GM21723 (cell line): Measurements from ENCODE around the gene ARHGAP22.
"Not testable (repeated sequence)": the region's sequence is repeated elsewhere in the genome, so short reads cannot be mapped to it uniquely, and the experiment has no call there.

ENCODE experiments used
- ATAC-seq: cut with Tn5 transposase; IDR thresholded peaks from one replicate; pipeline ENCODE4 v1.9.1; 2021; ENCODE audit warnings: mild to moderate bottlenecking, moderate library complexity; ENCODE audit not compliant: unreplicated experiment

The ARHGAP22 gene

GRCh38 chr10:48439581-48440041 lies 165.3 kb downstream of the ARHGAP22 start:
- no peak for ATAC-seq

- no peak for ATAC-seq
Measured at GRCh38 chr10:48439031-48439430, 165.8 kb downstream of the ARHGAP22 start.

- no peak for ATAC-seq
Measured at GRCh38 chr10:48437546-48437945, 167.3 kb downstream of the ARHGAP22 start.

DNA sequence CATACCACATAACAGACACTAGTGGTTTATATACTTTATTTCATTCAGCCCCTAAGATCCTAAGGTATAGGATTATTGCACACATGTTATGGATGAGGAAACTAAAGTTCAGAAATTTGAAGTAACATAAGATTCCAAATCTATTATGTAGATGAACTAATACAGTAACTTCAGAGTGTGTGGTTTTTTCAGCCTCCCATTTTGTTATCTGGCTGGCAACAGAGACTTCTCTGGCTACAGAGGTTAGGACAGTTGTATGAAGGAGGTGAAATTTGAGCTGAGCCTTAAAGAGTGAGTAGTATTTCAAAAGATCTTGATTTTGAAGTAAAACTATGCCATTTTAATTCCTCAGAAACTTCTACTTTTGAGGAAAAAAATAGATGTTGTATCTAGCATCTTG lies 173.0 kb downstream of the ARHGAP22 start:
- ATAC-seq: no peak

GRCh38 chr10:48430402-48430993 lies 174.4 kb downstream of the ARHGAP22 start:
- ATAC-seq: no peak

GRCh38 chr10:48429309-48429708 lies 175.6 kb downstream of the ARHGAP22 start:
- ATAC-seq: no peak

GRCh38 chr10:48428896-48429295 lies 176.0 kb downstream of the ARHGAP22 start:
- no peak for ATAC-seq

DNA sequence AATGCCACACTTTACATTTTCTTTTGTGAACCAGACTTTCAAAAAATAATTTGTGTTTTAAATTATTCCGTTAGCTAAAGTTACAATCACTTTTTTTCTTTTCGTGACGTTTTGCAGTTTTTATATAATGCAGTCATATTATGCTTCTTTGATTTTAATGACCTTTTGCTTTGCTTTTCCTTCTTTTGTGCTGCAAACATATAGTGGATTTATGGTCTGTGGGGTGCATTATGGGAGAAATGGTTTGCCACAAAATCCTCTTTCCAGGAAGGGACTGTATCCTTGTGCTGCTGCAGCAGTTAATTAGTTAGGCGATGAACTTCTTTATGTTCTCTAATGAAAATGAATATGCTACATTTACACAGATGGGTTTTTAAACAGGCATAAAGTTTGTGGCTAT lies 181.0 kb downstream of the ARHGAP22 start:
- ATAC-seq: no peak

DNA sequence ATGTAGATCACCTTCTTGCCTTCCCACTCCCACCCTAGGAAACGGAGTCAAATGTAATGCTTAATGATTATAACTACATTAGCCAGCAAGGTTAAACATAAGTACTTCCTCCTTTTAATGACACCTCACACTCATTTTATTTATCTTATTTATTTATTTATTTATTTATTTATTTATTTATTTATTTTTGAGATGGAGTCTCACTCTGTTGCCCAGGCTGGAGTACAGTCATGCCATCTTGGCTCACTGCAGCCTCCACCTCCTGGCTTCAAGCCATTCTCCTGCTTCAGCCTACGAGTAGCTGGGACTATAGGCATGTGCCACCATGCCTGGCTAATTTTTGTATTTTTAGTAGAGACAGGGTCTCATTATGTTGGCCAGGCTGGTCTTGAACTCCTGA lies 183.0 kb downstream of the ARHGAP22 start:
- not testable (repeated sequence) for ATAC-seq

DNA sequence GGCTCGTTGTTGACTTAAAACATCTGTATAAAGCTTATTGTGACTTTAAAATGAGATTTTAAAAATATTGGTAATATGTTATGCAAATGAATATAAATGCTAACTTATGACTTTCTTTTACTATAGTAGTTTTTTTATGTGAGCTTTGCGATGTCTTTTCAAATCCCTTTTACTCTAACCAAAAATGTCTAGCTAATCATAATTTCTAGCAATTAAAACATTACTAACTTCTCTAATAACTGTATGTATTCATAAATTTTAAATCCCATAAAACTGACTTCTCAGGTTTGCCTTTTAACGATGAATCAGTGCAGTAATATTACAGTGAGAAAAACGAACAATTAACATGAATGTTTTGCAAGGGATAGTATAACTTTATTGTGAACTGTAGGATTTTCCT lies 185.2 kb downstream of the ARHGAP22 start:
- ATAC-seq: no peak

GRCh38 chr10:48418189-48418788 lies 186.6 kb downstream of the ARHGAP22 start:
- ATAC-seq: no peak

- no peak for ATAC-seq
Measured at GRCh38 chr10:48417374-48417773, 187.5 kb downstream of the ARHGAP22 start.

DNA sequence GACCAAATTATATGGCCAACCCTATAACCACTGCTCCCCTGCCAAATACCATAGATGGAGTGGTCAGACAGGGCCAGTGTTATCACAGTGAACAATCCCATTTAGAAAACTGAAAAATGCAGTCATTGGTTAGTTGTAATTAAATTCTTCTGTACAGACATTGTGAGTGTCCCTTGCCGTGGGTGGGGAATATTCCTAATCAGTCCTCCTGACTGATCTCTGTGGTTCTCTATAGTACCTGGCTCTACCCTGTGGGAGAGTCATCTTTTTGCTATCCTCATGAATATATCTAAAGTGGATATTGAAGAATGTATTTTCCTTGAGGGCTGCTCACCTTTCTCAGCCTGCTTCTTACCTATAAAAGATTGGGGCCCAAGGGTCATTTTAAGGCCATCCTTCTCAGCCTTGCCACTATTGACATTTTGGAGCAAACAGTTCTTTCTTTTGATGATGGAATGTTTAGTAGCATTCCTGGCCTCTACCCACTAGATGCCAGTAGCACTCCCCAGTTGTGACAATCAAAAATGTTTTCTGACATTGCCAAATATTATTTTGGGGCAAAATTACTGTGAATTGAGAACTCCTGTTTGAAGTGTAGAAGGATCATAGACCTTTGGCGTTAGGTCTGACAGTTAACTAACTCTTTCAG lies 188.2 kb downstream of the ARHGAP22 start:
- ATAC-seq: no peak

DNA sequence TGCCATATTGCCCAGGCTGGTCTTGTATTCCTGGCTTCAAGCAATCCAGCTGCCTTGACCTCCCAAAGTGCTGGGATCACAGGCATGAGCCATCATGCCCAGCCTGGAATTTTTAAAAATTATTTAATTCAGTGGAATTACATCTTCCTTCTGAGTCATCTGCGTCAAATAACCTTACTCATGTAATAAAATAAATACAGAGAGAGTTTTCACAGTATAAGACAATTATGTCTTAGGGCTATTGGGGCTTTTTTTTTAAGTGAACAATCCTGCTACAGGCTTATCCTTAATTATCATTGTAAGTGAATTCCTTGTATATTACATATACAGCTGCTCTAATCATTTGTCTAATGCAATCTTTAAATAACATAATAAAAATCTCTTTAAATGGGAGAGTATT lies 190.1 kb downstream of the ARHGAP22 start:
- no peak for ATAC-seq

DNA sequence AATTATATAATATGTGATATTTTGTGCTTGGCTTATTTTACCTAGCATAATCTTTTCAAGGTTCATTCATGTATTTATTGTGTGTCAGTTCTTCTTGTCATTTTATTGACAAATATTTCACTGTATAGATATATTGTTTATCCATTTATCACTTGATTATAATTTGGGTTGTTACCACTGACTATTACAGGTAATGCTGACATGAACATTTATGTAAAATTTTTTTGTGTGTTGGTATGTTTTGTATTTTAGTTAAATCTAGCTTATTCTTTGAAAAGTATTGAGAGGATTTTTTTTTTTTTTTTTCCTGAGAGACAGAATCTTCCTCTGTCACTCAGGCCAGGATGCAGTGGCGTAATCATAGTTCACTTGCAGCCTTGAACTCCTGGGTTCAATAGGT lies 190.7 kb downstream of the ARHGAP22 start:
- ATAC-seq: no peak

DNA sequence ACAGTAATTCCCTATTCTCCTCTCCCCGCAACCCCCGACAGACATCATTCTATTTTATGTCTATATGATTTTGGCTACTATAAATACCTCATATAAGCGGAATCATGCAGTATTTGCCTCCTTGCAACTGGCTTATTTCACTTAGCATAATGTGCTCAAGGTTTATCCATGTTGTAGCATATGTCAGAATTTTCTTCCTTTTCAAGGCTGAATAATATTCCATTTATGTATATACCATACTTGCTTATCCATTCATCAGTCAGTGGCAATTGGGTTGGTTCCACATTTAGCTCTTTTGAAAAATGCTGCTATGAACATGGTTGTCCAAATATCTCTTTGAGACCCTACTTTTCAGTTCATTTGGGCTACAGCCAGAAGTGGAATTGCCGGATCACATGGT lies 191.9 kb downstream of the ARHGAP22 start:
- no peak for ATAC-seq

DNA sequence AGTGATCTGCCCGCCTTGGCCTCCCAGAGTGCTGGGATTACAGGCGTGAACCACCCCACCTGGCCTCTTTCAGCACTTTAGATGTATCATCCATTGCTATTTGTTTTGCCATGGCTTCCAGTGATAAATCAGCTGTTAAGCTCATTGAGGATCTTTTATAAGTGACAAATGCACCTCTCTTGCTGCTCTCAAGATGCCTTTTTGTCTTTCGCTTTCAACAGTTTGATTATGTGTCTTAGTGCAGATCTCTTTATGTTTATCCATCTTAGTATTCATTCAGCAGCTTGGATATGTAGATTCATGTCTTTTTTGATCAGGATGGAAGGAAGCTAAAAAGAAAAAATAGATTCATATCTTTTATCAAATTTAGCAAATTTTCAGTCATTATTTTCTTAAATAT lies 192.8 kb downstream of the ARHGAP22 start:
- ATAC-seq: no peak

DNA sequence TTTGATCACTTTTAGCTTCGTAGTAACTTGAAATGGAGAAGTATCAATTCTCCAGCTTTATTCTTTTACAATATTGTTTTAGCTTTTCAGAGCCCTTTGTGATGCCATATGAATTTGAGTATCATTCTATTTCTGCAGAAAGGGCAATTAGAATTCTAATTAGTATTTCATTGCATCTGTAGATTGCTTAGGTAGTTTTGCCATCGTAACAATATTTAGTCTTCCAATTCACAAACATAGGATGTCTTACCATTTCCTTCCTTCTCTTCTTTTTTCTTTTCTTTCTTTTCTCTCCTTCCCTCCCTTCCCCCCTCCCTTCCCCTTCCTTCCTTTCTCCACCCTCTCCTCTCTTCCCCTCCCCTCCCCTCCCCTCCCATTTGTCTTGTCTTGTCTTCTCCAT lies 193.4 kb downstream of the ARHGAP22 start:
- no peak for ATAC-seq

- no peak for ATAC-seq
Measured at GRCh38 chr10:48410503-48410902, 194.4 kb downstream of the ARHGAP22 start.

- no peak for ATAC-seq
Measured at GRCh38 chr10:48406658-48407057, 198.2 kb downstream of the ARHGAP22 start.

DNA sequence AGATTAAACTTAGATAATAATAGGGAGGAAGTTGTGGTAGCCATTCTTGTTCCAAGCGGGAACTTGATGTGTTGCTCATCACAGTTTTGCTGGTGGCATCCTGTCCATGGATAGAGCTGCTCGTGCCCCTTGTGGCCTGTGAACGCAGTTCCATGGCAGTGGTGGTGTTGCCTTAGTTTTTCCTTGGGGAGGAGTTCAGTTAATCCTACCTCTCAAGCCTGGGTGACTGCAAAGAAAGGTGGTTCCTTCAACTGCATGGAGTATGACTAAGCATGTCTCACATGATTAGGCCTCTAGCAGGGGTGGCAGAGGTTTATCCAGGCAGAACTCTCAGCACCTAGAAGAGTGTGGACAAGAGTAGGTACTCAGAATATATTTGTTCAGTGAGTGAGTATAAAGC lies 198.7 kb downstream of the ARHGAP22 start:
- ATAC-seq: no peak

DNA sequence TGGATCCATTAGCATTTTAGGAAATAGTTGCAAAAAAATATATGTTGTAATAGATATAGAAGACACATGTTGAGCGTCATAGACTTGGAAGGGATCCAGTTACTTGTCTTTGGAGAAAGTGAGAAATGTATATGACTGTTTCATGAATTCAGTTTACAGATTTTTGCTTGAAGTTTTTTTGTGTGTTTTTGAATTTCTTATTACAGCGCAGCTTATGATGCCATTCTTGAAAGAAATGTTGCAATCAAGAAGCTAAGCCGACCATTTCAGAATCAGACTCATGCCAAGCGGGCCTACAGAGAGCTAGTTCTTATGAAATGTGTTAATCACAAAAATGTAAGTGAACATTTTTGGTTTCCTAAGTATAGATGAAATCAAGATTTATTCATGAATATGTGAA lies 200.2 kb downstream of the ARHGAP22 start:
- ATAC-seq: no peak

GRCh38 chr10:48400850-48401220 lies 204.0 kb downstream of the ARHGAP22 start:
- ATAC-seq: no peak
